GM12878 (cell line): ENCODE measurements around the gene DCLK2.

Experiments
- ATF3 ChIP-seq: IDR thresholded peaks from 2 replicates; pipeline ENCODE4 v1.6.1; 2011; ENCODE audit warnings: low read depth, mild to moderate bottlenecking, low read length, moderate library complexity, borderline replicate concordance; ENCODE audit errors: extremely low read depth
- BACH1 ChIP-seq: fragments of 450-650 bp; IDR thresholded peaks from 2 replicates; pipeline ENCODE4 v1.6.1; 2017; ENCODE audit warnings: mild to moderate bottlenecking, borderline replicate concordance
- CTCF ChIP-seq, 3 experiments: IDR thresholded peaks in 2 of 3; conservative IDR thresholded peaks in 1 of 3; 2 replicates each; pipeline ENCODE4 v1.5.1; 2011; ENCODE audit warnings: low read depth in 3 of 3, low read length in 3 of 3, mild to moderate bottlenecking in 3 of 3, control low read depth in 2 of 3, moderate library complexity in 2 of 3, inconsistent platforms in 1 of 3, mixed read lengths in 1 of 3; ENCODE audit not compliant: control insufficient read depth in 2 of 3, insufficient read depth in 1 of 3; ENCODE audit errors: extremely low read depth in 1 of 3
- DPF2 ChIP-seq: fragments of 450-650 bp; IDR thresholded peaks from 2 replicates; pipeline ENCODE4 v1.6.1; 2017; ENCODE audit warnings: mild to moderate bottlenecking
- EP300 ChIP-seq, 2 experiments: fragments of 150-350 bp in 1 of 2; IDR thresholded peaks; 2 replicates each; pipeline ENCODE4 v1.6.1; 2011 to 2012; ENCODE audit warnings: low read depth in 2 of 2, low read length in 2 of 2, borderline replicate concordance in 1 of 2, improper control_type of control experiment in 1 of 2, inconsistent platforms in 1 of 2; ENCODE audit not compliant: control insufficient read depth in 1 of 2
- IKZF2 ChIP-seq, 2 experiments: fragments of 450-650 bp; IDR thresholded peaks; 2 replicates each; pipeline ENCODE4 v1.6.1; 2017; ENCODE audit warnings: mild to moderate bottlenecking in 2 of 2, moderate library complexity in 2 of 2
- JUNB ChIP-seq: IDR thresholded peaks from 2 replicates; pipeline ENCODE4 v1.6.1; 2016; ENCODE audit warnings: antibody characterized with exemption, mild to moderate bottlenecking
- POLR2A ChIP-seq: IDR thresholded peaks from 2 replicates; pipeline ENCODE4 v1.6.1; 2011; ENCODE audit warnings: low read depth, mild to moderate bottlenecking, low read length
- POLR2AphosphoS5 ChIP-seq: IDR thresholded peaks from 2 replicates; pipeline ENCODE4 v1.6.1; 2011; ENCODE audit warnings: mild to moderate bottlenecking, low read length, inconsistent platforms
- TAF1 ChIP-seq: IDR thresholded peaks from 2 replicates; pipeline ENCODE4 v1.6.1; 2011; ENCODE audit warnings: mild to moderate bottlenecking, low read depth, low read length, borderline replicate concordance
- ZZZ3 ChIP-seq: IDR thresholded peaks from 2 replicates; pipeline ENCODE4 v1.6.1; 2011; ENCODE audit warnings: low read depth; ENCODE audit not compliant: control insufficient read depth, insufficient read length
- TF ChIP-seq, protein P1 (sequence below): fragments of 450-650 bp; formaldehyde crosslinking; IDR thresholded peaks from 2 replicates; pipeline ENCODE4 v1.5.0; 2022; ENCODE audit warnings: mild to moderate bottlenecking, missing genetic modification characterization
- TF ChIP-seq, protein P2 (sequence below): fragments of 450-650 bp; IDR thresholded peaks from 2 replicates; pipeline ENCODE4 v1.6.1; 2017; ENCODE audit warnings: mild to moderate bottlenecking

DNA sequence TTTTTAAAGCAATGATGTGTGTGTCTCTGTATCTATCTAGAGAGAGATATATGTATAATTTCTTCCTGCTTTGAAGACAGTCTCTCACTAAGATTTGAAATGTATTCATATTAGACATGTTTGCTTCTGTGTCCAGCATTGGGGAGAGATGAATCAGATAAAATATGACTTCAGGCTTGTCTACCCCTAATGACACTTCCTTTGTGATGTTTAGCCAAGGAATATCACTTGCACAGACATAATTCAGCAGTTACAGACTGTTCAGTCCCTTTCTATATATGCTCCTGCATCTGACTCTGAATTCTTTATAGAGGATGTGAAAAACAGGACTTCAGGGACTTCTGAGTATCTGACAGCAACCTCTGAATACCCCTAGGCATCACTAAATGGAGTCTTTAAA is 158.4 kb downstream of the DCLK2 start:
- TF ChIP-seq ATF3, result no peak
- no peak for TF ChIP-seq CTCF (IDR thresholded peaks at IDR 0.05 in 2 of 3, conservative IDR thresholded peaks at IDR 0.05 in 1 of 3; ENCODE audit: control insufficient read depth in 2 of 3, extremely low read depth in 1 of 3, insufficient read depth in 1 of 3, low read depth in 3 of 3, low read length in 3 of 3)
- no peak for TF ChIP-seq POLR2AphosphoS5
- TF ChIP-seq JUNB, result no peak
- no peak for TF ChIP-seq DPF2
- no peak for TF ChIP-seq POLR2A
- no peak for TF ChIP-seq EP300 (IDR thresholded peaks at IDR 0.05; ENCODE audit: borderline replicate concordance in 1 of 2, control insufficient read depth in 1 of 2, low read depth in 2 of 2, low read length in 2 of 2)
- TF ChIP-seq, protein P1, sequence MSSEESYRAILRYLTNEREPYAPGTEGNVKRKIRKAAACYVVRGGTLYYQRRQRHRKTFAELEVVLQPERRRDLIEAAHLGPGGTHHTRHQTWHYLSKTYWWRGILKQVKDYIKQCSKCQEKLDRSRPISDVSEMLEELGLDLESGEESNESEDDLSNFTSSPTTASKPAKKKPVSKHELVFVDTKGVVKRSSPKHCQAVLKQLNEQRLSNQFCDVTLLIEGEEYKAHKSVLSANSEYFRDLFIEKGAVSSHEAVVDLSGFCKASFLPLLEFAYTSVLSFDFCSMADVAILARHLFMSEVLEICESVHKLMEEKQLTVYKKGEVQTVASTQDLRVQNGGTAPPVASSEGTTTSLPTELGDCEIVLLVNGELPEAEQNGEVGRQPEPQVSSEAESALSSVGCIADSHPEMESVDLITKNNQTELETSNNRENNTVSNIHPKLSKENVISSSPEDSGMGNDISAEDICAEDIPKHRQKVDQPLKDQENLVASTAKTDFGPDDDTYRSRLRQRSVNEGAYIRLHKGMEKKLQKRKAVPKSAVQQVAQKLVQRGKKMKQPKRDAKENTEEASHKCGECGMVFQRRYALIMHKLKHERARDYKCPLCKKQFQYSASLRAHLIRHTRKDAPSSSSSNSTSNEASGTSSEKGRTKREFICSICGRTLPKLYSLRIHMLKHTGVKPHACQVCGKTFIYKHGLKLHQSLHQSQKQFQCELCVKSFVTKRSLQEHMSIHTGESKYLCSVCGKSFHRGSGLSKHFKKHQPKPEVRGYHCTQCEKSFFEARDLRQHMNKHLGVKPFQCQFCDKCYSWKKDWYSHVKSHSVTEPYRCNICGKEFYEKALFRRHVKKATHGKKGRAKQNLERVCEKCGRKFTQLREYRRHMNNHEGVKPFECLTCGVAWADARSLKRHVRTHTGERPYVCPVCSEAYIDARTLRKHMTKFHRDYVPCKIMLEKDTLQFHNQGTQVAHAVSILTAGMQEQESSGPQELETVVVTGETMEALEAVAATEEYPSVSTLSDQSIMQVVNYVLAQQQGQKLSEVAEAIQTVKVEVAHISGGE (CRISPR knock-in tag), result no peak
- TF ChIP-seq IKZF2 (IDR thresholded peaks at IDR 0.05), result no peak
- TF ChIP-seq BACH1, result no peak
- no peak for TF ChIP-seq ZZZ3
- TF ChIP-seq, protein P2, sequence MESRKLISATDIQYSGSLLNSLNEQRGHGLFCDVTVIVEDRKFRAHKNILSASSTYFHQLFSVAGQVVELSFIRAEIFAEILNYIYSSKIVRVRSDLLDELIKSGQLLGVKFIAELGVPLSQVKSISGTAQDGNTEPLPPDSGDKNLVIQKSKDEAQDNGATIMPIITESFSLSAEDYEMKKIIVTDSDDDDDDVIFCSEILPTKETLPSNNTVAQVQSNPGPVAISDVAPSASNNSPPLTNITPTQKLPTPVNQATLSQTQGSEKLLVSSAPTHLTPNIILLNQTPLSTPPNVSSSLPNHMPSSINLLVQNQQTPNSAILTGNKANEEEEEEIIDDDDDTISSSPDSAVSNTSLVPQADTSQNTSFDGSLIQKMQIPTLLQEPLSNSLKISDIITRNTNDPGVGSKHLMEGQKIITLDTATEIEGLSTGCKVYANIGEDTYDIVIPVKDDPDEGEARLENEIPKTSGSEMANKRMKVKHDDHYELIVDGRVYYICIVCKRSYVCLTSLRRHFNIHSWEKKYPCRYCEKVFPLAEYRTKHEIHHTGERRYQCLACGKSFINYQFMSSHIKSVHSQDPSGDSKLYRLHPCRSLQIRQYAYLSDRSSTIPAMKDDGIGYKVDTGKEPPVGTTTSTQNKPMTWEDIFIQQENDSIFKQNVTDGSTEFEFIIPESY, result no peak
- TF ChIP-seq TAF1, result no peak
